GM18511 (cell line): ENCODE data around the gene CSTA.
A peak's percentile ranks its signal among the peaks of the same experiment; 100 is the strongest.

Source experiments
- ATAC-seq: cut with Tn5 transposase; IDR thresholded peaks from one replicate; pipeline ENCODE4 v1.9.1; 2021; ENCODE audit warnings: mild to moderate bottlenecking, moderate library complexity; ENCODE audit not compliant: unreplicated experiment

Gene CSTA, protein sequence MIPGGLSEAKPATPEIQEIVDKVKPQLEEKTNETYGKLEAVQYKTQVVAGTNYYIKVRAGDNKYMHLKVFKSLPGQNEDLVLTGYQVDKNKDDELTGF

DNA sequence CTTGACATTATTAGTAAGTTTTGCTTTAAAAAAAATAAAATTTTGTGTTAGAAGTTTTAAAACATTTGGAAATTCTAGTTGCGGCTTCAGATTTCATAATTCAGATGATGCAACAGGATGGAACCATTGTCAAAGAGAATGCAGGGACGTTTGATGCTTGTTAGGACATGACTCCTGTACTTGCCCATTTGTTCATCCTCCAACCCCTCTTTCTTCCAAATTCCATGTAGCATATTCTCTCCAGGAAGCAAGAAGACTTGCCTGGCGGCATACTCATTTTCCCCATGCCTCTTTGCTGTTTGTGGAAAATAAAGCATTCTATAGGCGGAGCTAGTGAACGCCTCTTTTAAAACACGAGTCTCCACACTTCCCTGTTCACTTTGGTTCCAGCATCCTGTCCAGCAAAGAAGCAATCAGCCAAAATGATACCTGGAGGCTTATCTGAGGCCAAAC lies at the start of gene CSTA:
CSTA (plus strand) TSS at position 378 of the 453 bp plus-strand sequence; CDS start at position 423, 45 bp downstream.
- ATAC-seq, result no peak

DNA sequence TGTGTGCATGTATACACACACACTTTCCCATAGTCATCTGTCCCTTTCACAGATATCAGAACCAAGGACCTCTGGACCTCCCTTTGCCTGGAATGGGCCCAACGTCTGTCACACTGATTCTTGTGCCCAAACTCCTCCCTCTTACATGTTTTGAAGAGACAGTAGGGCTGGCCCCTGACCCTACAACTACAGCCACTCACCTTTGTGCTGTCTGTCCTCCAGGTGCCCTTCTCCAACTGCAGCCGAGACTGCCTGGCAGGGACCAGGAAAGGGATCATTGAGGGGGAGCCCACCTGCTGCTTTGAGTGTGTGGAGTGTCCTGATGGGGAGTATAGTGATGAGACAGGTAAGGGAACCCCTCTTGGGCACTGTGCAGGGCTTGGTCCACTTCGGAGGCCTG lies 43.2 kb upstream of the CSTA start:
- no peak for ATAC-seq

DNA sequence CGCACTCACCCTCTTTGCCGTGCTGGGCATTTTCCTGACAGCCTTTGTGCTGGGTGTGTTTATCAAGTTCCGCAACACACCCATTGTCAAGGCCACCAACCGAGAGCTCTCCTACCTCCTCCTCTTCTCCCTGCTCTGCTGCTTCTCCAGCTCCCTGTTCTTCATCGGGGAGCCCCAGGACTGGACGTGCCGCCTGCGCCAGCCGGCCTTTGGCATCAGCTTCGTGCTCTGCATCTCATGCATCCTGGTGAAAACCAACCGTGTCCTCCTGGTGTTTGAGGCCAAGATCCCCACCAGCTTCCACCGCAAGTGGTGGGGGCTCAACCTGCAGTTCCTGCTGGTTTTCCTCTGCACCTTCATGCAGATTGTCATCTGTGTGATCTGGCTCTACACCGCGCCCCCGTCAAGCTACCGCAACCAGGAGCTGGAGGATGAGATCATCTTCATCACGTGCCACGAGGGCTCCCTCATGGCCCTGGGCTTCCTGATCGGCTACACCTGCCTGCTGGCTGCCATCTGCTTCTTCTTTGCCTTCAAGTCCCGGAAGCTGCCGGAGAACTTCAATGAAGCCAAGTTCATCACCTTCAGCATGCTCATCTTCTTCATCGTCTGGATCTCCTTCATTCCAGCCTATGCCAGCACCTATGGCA lies 41.1 kb upstream of the CSTA start:
- ATAC-seq, result no peak

DNA sequence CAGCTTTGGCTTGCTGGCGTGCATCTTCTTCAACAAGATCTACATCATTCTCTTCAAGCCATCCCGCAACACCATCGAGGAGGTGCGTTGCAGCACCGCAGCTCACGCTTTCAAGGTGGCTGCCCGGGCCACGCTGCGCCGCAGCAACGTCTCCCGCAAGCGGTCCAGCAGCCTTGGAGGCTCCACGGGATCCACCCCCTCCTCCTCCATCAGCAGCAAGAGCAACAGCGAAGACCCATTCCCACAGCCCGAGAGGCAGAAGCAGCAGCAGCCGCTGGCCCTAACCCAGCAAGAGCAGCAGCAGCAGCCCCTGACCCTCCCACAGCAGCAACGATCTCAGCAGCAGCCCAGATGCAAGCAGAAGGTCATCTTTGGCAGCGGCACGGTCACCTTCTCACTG lies 40.6 kb upstream of the CSTA start:
- ATAC-seq, result no peak

DNA sequence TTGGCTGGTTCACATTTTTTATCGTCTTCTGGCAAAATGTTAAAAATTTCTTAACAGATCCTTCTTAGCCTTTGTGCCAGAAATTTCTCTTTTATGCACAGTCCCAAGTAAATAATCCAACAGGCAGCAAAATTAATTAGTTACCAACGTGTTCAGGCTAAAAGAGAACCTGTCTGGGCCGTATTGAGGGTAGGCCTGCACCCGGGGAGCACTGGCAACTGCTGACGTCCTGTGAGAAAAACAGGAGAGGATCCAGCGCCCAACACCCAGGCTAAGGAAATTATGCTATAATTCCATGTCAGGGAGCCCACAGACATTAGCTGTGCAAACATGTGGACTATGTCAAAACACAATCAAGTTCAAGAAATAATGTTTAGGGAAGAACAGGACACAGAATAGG lies 30.7 kb upstream of the CSTA start:
- ATAC-seq, result no peak

- ATAC-seq, result no peak
These were observed 29.6 kb upstream of the CSTA start for GRCh38 chr3:122295266-122296062.

GRCh38 chr3:122298239-122298638 lies 26.8 kb upstream of the CSTA start:
- ATAC-seq, result peak; percentile 76

DNA sequence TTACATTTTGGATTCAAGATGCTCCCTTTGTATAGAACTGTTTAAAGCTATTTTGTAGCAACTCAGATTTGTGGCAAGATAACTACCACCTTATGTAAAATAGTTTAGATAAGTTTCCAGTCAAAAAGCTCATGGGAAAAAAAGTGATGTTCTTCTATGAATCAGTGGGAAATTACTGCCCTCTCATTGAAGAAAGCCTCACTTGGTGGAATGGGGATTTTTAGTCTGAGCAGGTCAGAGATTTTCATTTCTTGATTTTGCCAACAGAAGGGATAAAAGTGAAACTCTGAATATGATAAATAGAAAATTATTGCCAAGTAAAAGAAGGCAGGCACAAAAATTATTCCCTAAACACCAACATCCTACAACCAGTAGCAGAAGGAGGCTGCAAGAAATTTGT lies 25.8 kb upstream of the CSTA start:
- ATAC-seq, result no peak

DNA sequence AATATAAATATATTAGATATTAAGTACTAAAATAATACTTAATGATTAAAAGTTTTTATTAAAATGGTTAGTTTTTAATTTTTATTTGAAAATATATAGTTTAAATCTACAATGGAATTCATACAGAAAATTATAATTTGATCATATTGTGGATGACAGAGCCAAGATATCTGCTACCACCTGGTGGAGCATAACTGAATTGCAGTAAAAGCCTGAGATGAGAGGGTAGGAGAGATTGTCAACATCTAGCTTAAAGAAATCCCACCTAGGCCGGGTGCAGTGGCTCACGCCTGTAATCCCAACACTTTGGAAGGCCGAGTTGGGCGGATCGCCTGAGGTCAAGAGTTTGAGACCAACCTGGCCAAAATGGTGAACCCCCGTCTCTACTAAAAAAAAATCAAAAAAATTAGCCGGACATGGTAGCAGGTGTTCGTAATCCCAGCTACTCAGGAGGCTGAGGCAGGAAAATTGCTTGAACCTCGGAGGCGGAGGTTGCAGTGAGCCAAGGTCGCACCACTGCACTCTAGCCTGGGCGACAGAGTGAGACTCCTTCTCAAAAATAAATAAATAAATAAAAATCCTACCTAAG lies 25.1 kb upstream of the CSTA start:
- ATAC-seq, result no peak

- ATAC-seq, result no peak
These were observed 24.0 kb upstream of the CSTA start for GRCh38 chr3:122301063-122301462.

DNA sequence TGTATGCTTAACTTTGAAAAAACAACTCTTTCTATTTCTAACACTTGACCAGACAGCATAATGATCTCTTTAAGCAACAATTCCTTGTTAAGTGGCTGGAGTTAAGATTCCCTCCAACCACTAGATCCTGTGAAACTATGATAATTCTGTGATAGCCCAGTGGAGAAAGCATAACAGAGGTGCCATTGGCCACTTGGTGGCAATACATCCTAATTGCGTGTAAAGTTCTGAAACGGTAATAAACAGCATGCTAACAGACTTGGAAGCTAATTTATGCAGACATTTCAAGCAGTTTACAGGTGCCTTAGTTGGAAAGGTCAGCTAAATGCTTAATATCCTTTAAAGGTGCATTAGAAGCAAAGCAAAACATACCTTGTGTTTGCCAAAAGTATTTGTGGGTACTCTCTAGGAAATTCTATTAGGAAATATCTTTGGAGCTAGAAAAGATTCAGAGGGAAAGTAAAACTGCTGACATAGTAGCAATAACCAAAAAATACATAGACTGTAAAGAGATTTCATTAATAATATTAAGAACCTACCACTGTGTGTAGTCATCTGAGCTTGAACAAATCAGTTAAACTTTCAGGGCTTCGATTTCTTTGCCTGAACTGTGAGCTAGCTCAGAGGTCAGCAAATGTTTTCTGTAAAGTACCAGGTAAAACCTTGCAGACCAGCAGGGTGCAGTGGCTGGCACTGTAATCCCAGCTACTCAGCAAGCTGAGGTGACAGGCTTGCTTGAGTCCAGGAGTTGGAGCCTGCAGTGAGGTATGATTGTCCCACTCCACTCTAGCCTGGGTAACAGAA lies 19.0 kb upstream of the CSTA start:
- peak; percentile 61 for ATAC-seq

- ATAC-seq, result no peak
These were observed 18.5 kb upstream of the CSTA start for GRCh38 chr3:122306622-122306953.

GRCh38 chr3:122307094-122307687 lies 17.9 kb upstream of the CSTA start:
- ATAC-seq, result no peak

GRCh38 chr3:122307976-122308375 lies 17.1 kb upstream of the CSTA start:
- no peak for ATAC-seq

GRCh38 chr3:122310361-122310760 lies 14.7 kb upstream of the CSTA start:
- ATAC-seq, result no peak

DNA sequence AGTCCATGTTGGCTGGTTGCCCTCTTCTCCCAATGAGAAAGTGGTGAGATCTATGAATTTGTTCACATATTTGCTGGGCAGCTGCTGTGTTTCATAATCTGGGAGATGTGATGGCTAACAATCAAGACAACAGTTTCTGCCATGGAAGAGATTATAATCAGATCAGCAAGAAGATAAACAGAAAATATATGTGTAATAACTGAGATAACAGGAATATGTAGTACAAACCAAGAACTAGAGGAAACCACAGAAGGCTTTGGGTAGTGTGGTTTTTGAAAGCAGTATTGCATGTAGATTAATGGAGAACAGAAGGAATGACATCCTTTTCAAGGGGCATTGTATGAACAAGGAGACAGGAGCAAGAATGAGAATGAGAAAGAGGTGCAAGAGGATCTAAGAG lies 12.2 kb upstream of the CSTA start:
- no peak for ATAC-seq

DNA sequence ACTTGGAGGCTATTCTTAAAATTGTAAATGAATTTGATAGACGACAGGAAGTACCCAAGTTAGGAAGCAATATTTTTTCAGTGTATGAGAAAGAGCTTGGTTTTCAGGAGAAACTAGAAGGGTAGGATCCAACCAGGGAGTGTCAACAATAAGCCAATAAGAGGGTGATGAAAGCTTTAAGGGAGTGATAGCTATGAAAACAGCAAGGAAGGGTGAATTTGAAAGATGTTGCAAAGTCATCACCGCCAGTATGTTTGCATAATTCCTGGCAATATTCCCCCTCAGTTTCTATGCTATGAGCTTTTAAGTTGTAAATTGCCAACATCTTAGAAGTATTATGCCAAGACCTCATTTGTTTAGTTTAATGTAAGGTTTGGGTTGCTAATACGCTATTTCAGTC lies 11.8 kb upstream of the CSTA start:
- ATAC-seq, result no peak

DNA sequence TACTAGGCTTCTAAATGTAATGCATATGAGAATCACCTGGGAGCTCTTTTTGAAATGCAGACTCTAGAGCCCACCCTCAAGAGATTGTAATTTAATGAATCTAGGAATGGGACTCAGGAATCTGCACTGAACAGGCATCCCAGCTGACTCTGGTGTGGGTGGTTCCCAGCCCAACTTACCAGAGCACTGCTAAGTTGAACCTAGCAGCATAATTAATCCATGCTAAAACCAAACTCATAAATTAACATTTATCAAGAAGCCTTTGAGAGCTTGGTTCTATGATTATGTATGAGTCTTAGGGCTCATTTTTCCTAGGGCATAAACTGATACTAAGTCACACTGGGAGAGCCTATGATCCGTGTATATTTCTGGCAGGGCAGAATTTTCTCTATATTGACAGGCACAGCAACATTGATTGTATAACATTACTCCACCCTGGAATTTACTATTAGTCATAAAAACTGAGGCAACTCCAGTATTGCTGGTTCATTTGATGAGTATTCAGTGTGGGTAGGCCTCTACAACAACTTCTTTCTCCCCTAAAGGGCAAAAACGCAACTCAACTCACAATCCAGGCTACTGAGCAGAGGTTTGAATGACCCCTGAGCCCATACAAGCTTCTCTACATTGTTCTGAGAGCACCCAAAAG lies 10.7 kb upstream of the CSTA start:
- no peak for ATAC-seq

DNA sequence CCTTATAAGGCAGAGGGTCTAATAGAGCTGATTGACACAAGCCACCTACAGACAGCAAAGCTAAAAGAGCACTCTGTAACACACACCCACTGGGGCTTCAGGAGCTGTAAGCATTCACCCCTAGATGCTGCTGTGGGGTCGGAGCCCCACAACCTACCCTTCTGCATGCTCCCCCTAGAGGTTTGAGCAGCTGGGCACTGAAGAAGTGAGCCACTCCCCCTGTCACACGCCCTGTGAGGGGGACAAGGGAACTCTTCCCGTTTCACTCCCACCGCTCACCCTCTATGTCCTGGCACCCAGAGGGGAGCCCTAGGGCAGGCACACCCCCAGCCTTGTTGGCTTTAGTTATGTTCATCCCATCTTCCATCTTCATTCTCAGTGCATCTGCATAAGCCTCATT lies 9.4 kb upstream of the CSTA start:
- ATAC-seq, result no peak

DNA sequence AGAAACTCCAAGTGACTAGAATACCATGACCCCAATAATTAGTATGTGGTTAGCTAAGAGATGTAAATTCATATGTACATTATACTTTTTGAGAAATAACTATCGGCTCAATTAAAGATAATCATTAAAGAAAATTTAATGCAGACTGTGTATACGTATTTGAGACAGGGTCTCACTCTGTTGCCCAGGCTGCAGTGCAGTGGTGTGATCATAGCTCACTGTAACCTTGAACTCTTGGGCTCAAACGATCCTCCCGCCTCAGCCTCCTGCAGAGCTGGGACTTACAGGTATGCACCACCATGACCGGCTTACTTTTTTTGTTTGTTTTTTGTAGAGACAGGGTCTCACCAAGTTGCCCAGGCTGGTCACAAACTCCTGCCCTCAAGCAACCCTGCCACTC lies 8.7 kb upstream of the CSTA start:
- ATAC-seq, result no peak
